Activated naive CD4-positive, alpha-beta T cell treated with anti-CD3 and anti-CD28 coated beads, Interleukin-2, amount 50 U/mL, for 24 hours (primary cell): ENCODE data around the gene FBXO28.
A peak's percentile ranks its signal among the peaks of the same experiment; 100 is the strongest.
"Not testable (repeated sequence)": the region's sequence is repeated elsewhere in the genome, so short reads cannot be mapped to it uniquely, and the experiment has no call there.

Experiments
- H3K27ac Mint-ChIP-seq: one replicate; pipeline ENCODE4 v1.8.0; 2021; ENCODE audit warnings: mild to moderate bottlenecking, mixed read lengths
- H3K27me3 Mint-ChIP-seq: one replicate; pipeline ENCODE4 v1.8.0; 2021; ENCODE audit warnings: mixed read lengths
- H3K36me3 Mint-ChIP-seq: one replicate; pipeline ENCODE4 v1.8.0; 2021; ENCODE audit warnings: mixed read lengths
- H3K4me1 Mint-ChIP-seq: one replicate; pipeline ENCODE4 v1.8.0; 2021; ENCODE audit warnings: mixed read lengths
- H3K4me3 Mint-ChIP-seq: one replicate; pipeline ENCODE4 v1.8.0; 2021; ENCODE audit warnings: mild to moderate bottlenecking, mixed read lengths
- H3K9me3 Mint-ChIP-seq: one replicate; pipeline ENCODE4 v1.8.0; 2021; ENCODE audit warnings: mixed read lengths

FBXO28 gene

DNA sequence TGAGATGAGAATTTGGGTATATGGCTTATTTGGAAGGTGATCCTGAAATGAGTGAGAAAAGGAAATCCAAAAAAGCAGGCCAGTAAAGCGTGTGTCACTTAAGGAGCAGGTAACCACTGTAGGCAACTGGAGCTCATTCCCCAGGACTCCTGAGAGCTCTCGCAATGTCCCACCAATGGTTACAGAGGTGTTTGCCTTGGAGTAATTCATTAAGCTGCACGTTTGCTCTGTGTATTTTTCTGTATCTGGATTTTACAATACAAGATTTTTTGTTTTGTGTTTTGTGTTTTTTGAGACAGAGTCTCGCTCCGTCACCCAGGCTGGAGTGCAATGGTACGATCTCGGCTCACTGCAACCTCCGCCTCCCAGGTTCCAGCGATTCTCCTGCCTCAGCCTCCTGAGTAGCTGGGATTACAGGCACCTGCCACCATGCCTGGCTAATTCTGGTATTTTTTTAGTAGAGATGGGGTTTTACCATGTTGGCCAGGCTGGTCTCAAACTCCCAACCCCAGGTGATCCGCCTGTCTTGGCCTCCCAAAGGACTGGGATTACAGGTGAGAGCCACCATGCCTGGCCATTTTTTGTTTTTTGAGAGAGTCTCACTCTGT lies 92.1 kb downstream of the FBXO28 start:
- Mint-ChIP-seq H3K4me1 (peaks cover 12% of the 10 kb centered on the region), H3K4me3 (peak overlapping the region; percentile 56)
- H3K27me3 Mint-ChIP-seq, H3K27ac Mint-ChIP-seq, H3K36me3 Mint-ChIP-seq, H3K9me3 Mint-ChIP-seq: not testable (repeated sequence)

DNA sequence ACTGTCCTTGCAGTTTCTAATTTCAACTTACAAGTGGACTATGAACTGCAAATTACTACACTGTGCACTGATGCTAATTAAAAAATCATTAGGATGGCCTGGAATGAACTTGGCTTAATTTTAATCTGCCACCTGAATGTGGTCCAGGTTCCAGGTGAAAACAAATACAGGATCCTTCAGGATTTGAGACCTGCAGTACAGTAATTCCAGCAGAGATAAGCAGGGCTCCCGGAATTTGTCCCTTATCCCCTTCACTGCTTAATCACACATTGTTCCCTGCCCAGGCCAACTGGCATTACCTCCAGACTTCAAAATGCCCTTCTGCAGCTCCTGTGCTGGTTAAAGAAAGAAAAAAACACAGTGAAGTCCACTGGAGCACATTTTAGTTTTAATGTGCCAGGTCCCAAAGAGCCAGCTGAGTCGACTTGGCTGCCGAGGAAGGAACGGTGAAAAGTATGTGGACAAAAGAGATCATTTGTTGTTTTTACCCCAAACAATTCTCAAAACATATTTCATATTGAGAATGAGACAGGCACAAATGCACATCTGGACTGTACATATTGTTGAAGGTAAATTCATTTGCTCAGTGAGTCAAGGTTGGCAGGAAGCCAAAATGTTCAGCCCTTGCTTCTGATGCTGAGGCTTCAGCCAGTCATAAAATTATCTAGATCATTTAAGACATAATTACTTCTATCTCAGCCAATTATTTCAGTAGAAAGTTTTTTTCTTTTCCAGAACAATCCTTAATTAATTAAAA lies 97.5 kb downstream of the FBXO28 start:
- H3K9me3 Mint-ChIP-seq = no peaks in the 10 kb centered on the region
- H3K36me3 Mint-ChIP-seq = no peaks in the 10 kb centered on the region
- no peak overlapping the region for H3K4me3 Mint-ChIP-seq
- H3K27ac Mint-ChIP-seq = no peak overlapping the region
- no peaks in the 10 kb centered on the region for H3K27me3 Mint-ChIP-seq
- H3K4me1 Mint-ChIP-seq = no peaks in the 10 kb centered on the region
